HCT116 (cell line): Measurements from ENCODE around the gene ACOXL.

Experiments
- CEBPB ChIP-seq: IDR thresholded peaks from 2 replicates; pipeline ENCODE4 v1.6.1; 2012; ENCODE audit warnings: low read depth
- CTCF ChIP-seq, 3 experiments: fragments of 200-600 bp in 1 of 3; sonication (generic) in 1 of 3; IDR thresholded peaks in 2 of 3; conservative IDR thresholded peaks in 1 of 3; 2 replicates each; pipeline ENCODE4 v1.5.1; 2012 to 2017; ENCODE audit warnings: low read depth in 2 of 3, low read length in 2 of 3, antibody characterized with exemption in 1 of 3, borderline replicate concordance in 1 of 3, control low read depth in 1 of 3, mild to moderate bottlenecking in 1 of 3, mixed read lengths in 1 of 3, mixed run types in 1 of 3, moderate library complexity in 1 of 3; ENCODE audit not compliant: insufficient read depth in 1 of 3
- POLR2A ChIP-seq: IDR thresholded peaks from 2 replicates; pipeline ENCODE4 v1.7.0; 2011; ENCODE audit warnings: borderline replicate concordance; ENCODE audit not compliant: insufficient read depth, insufficient read length; ENCODE audit errors: extremely low read depth
- POLR2AphosphoS5 ChIP-seq: IDR thresholded peaks from 2 replicates; pipeline ENCODE4 v1.6.1; 2011; ENCODE audit warnings: mild to moderate bottlenecking, low read depth, low read length, moderate library complexity
- SP1 ChIP-seq: IDR thresholded peaks from 2 replicates; pipeline ENCODE4 v1.6.1; 2012; ENCODE audit warnings: low read depth
- TCF7L2 ChIP-seq: IDR thresholded peaks from 2 replicates; pipeline ENCODE4 v1.7.0; 2011; ENCODE audit warnings: borderline replicate concordance, inconsistent platforms; ENCODE audit not compliant: insufficient read depth, insufficient read length; ENCODE audit errors: extremely low read depth
- YY1 ChIP-seq: IDR thresholded peaks from 2 replicates; pipeline ENCODE4 v1.6.1; 2011; ENCODE audit warnings: low read length, low read depth, moderate library complexity, mild to moderate bottlenecking; ENCODE audit not compliant: insufficient replicate concordance; ENCODE audit errors: extremely low read depth

DNA sequence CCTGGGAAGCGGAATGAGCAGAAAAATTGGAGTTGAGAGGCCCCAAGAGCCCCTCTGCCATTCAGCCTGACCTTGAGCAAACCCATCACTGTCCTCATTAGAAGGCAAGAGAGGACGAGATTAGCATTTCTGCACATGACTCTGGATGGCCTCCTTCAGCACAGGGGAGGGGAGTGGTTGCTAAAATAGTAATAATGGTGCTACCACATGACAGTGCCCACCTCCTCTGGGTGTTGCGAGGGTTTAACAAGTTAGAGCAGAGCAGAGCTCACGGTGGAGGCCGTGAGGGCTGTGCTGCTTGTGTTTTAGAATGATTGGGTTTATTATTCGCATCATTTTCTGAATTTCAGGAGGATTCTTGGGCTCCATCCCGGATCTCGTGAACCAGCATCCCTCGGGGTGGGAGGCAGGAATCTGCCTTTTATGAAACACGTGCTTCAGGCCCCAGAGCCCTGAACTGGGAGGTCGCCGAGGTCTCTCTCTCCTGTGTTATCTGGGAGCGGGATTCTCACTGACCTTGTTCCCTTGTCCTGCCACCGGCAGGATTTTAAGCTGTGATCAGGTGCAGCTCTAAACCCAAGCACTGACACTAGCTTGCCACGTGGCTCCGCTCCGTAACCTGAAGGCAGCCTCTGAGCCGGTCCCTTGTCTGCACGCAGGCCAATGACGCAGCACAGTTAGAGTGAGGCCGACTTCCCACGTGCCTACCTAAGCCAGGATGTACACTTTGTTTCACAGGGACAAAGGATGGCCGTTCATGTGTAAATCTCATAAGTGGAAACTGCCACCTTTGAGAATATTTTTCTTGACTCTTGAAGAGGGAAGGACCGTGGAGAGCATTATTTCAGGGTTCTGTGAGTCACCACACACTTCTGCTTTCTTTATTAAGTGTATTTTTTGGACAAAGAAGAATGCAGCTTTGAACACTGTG lies 142.3 kb downstream of the ACOXL start:
- TF ChIP-seq YY1: no peak
- TF ChIP-seq TCF7L2: no peak
- no peak for TF ChIP-seq CTCF (IDR thresholded peaks at IDR 0.05 in 2 of 3, conservative IDR thresholded peaks at IDR 0.05 in 1 of 3; ENCODE audit: borderline replicate concordance in 1 of 3, insufficient read depth in 1 of 3, low read depth in 2 of 3, low read length in 2 of 3)
- TF ChIP-seq CEBPB: no peak
- no peak for TF ChIP-seq SP1
- TF ChIP-seq POLR2AphosphoS5: no peak
- TF ChIP-seq POLR2A: no peak
